GM21825 (cell line): Measurements from ENCODE around the gene DMXL2.
"Not testable (repeated sequence)": the region's sequence is repeated elsewhere in the genome, so short reads cannot be mapped to it uniquely, and the experiment has no call there.

Experiments
- ATAC-seq: cut with Tn5 transposase; IDR thresholded peaks from one replicate; pipeline ENCODE4 v1.9.1; 2021; ENCODE audit warnings: mild to moderate bottlenecking, moderate library complexity; ENCODE audit not compliant: unreplicated experiment

The DMXL2 gene

GRCh38 chr15:51576286-51576850, 46.2 kb downstream of the DMXL2 start:
- no peak for ATAC-seq

GRCh38 chr15:51575775-51576174, 46.8 kb downstream of the DMXL2 start:
- ATAC-seq, result no peak

- ATAC-seq, result not testable (repeated sequence)
Observed at GRCh38 chr15:51573352-51573751, 49.2 kb downstream of the DMXL2 start.

- ATAC-seq, result not testable (repeated sequence)
Observed at GRCh38 chr15:51568939-51569784, 53.4 kb downstream of the DMXL2 start.

GRCh38 chr15:51561271-51561670, 61.3 kb downstream of the DMXL2 start:
- no peak for ATAC-seq

- no peak for ATAC-seq
Observed at GRCh38 chr15:51558876-51559275, 63.7 kb downstream of the DMXL2 start.

- ATAC-seq, result no peak
Observed at GRCh38 chr15:51558411-51558810, 64.2 kb downstream of the DMXL2 start.

- no peak for ATAC-seq
Observed at GRCh38 chr15:51550841-51551240, 71.7 kb downstream of the DMXL2 start.

GRCh38 chr15:51547656-51548055, 74.9 kb downstream of the DMXL2 start:
- no peak for ATAC-seq

GRCh38 chr15:51536965-51537574, 85.5 kb downstream of the DMXL2 start:
- no peak for ATAC-seq

GRCh38 chr15:51533672-51534398, 88.7 kb downstream of the DMXL2 start:
- no peak for ATAC-seq

GRCh38 chr15:51526955-51527354, 95.6 kb downstream of the DMXL2 start:
- ATAC-seq, result no peak

- no peak for ATAC-seq
Observed at GRCh38 chr15:51524376-51524775, 98.2 kb downstream of the DMXL2 start.

- ATAC-seq, result no peak
Observed at GRCh38 chr15:51516291-51516690, 106.3 kb downstream of the DMXL2 start.

GRCh38 chr15:51505251-51505650, 117.3 kb downstream of the DMXL2 start:
- ATAC-seq, result no peak

GRCh38 chr15:51503003-51503402, 119.6 kb downstream of the DMXL2 start:
- no peak for ATAC-seq

GRCh38 chr15:51499379-51499976, 123.1 kb downstream of the DMXL2 start:
- no peak for ATAC-seq

GRCh38 chr15:51497806-51498205, 124.8 kb downstream of the DMXL2 start:
- ATAC-seq, result no peak

- ATAC-seq, result no peak
Observed at GRCh38 chr15:51496246-51496645, 126.3 kb downstream of the DMXL2 start.

GRCh38 chr15:51494411-51495314, 127.9 kb downstream of the DMXL2 start:
- no peak for ATAC-seq
